Fibroblast of mammary gland (primary cell): Measurements from ENCODE around the gene TTPAL.
A peak's percentile ranks its signal among the peaks of the same experiment; 100 is the strongest.

Experiments
- DNase-seq: peaks from one replicate; pipeline ENCODE4 v3.0.0-alpha.2; 2010; ENCODE audit warnings: low read depth
- H3K4me3 ChIP-seq: 2 replicates; pipeline ENCODE4 v1.5.1; 2011; ENCODE audit warnings: low read depth, mild to moderate bottlenecking, low read length, moderate library complexity; ENCODE audit not compliant: control insufficient read depth
- CTCF ChIP-seq: conservative IDR thresholded peaks from 2 replicates; pipeline ENCODE4 v1.5.1; 2011; ENCODE audit warnings: low read depth, low read length, inconsistent platforms; ENCODE audit not compliant: control insufficient read depth, insufficient read depth

The TTPAL gene

GRCh38 chr20:44517454-44517853, 41.8 kb downstream of the TTPAL start:
- no peak overlapping the region for H3K4me3 ChIP-seq
- DNase-seq = no peak
- TF ChIP-seq CTCF = no peak

GRCh38 chr20:44518248-44518647, 42.6 kb downstream of the TTPAL start:
- H3K4me3 ChIP-seq = no peak overlapping the region
- no peak for DNase-seq
- no peak for TF ChIP-seq CTCF

- no peak for DNase-seq
- TF ChIP-seq CTCF = no peak
- H3K4me3 ChIP-seq = peak overlapping the region; percentile 99
Observed at GRCh38 chr20:44520881-44521280, 45.2 kb downstream of the TTPAL start.

- peak; percentile 10 for TF ChIP-seq CTCF
- peak; percentile 96 for DNase-seq
- H3K4me3 ChIP-seq = peak within 1 kb of the TSS; percentile 99
Observed at GRCh38 chr20:44521484-44522481, 46.1 kb downstream of the TTPAL start, which contains the start of gene SERINC3. TSS of gene SERINC3 (minus strand) at chr20:44522070. CDS start at chr20:44521951, 119 bp downstream.

GRCh38 chr20:44522841-44523240, 47.2 kb downstream of the TTPAL start:
- no peak for DNase-seq
- TF ChIP-seq CTCF = no peak
- no peak overlapping the region for H3K4me3 ChIP-seq

- H3K4me3 ChIP-seq = no peak overlapping the region
- no peak for TF ChIP-seq CTCF
- no peak for DNase-seq
Observed at GRCh38 chr20:44523746-44524145, 48.1 kb downstream of the TTPAL start.
